GM19035 (cell line): Measurements from ENCODE around the gene BCAP31.
"Not testable (repeated sequence)": the region's sequence is repeated elsewhere in the genome, so short reads cannot be mapped to it uniquely, and the experiment has no call there.

Experiments
- ATAC-seq: cut with Tn5 transposase; IDR thresholded peaks from one replicate; pipeline ENCODE4 v1.9.1; 2021; ENCODE audit not compliant: unreplicated experiment

BCAP31 gene

GRCh38 chrX:153684467-153685155 lies 39.6 kb downstream of the BCAP31 start:
- ATAC-seq = no peak

- ATAC-seq = not testable (repeated sequence)
Measured at GRCh38 chrX:153683486-153683885, 40.7 kb downstream of the BCAP31 start.

GRCh38 chrX:153681175-153681574 lies 43.0 kb downstream of the BCAP31 start:
- ATAC-seq = no peak

- ATAC-seq = no peak
Measured at GRCh38 chrX:153674219-153674851, 49.9 kb downstream of the BCAP31 start.

GRCh38 chrX:153673428-153674218 lies 50.6 kb downstream of the BCAP31 start, which contains the start of gene PNCK:
TSS of gene PNCK (minus strand) at chrX:153673813. CDS start at chrX:153673076, 737 bp downstream.
- no peak for ATAC-seq

- no peak for ATAC-seq
Measured at GRCh38 chrX:153672531-153673427, 51.4 kb downstream of the BCAP31 start.

- ATAC-seq = no peak
Measured at GRCh38 chrX:153671589-153672530, 52.3 kb downstream of the BCAP31 start.

GRCh38 chrX:153670748-153671588 lies 53.2 kb downstream of the BCAP31 start:
- ATAC-seq = no peak

GRCh38 chrX:153669901-153670731 lies 54.1 kb downstream of the BCAP31 start:
- ATAC-seq = no peak

GRCh38 chrX:153669174-153669890 lies 54.9 kb downstream of the BCAP31 start:
- no peak for ATAC-seq

GRCh38 chrX:153668423-153669173 lies 55.6 kb downstream of the BCAP31 start:
- no peak for ATAC-seq

GRCh38 chrX:153667956-153668396 lies 56.2 kb downstream of the BCAP31 start:
- peak; percentile 68 for ATAC-seq

GRCh38 chrX:153667281-153667955 lies 56.8 kb downstream of the BCAP31 start:
- no peak for ATAC-seq

- no peak for ATAC-seq
Measured at GRCh38 chrX:153665726-153666306, 58.4 kb downstream of the BCAP31 start.

- no peak for ATAC-seq
Measured at GRCh38 chrX:153662266-153662665, 61.9 kb downstream of the BCAP31 start.

GRCh38 chrX:153659268-153659667 lies 64.9 kb downstream of the BCAP31 start:
- ATAC-seq = no peak
